ENCODE data around the gene PRRT1B.

The PRRT1B gene

DNA sequence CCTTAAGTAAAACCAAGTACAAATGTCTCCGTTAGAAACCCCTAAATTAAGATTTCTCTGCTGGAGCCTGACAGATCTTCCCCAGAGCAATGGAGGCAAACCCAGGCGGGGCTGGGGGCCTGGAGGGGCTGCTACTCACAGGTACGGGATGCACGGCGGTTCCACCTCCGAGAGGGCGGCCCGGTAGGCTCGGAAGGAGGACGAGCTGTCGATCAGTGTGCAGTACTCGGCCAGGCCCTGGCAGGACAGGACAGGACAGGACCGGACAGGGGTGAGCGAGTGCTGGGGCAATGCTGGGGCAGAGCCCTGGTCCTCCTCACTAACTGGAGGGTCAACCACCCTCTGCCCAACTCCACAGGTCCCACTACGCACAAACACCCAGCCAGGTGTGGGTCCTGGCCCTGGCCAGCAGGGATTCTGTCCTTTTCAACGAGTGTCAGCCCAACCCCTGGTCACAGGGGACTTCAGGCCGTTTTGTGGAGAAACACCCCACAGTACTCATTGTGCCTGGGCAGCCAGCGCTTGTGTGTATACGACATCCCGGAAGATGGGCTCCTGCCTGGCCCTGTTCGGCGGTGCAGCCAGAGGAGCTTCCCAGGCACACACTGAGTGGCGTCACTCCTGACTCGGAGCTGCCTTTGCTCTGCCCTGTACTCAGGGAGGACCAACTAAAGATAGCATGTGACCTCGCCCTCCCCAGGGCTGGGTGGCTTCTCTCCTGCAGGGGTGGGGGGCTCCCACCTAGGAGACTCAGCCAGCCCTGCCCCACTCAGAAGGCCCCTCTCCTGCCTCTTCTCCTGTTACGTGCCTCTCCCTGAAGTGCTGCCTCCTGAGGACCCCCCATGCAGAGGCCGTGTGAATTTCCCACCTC, 37.4 kb downstream of the PRRT1B start:
- no peak for ATAC-seq

DNA sequence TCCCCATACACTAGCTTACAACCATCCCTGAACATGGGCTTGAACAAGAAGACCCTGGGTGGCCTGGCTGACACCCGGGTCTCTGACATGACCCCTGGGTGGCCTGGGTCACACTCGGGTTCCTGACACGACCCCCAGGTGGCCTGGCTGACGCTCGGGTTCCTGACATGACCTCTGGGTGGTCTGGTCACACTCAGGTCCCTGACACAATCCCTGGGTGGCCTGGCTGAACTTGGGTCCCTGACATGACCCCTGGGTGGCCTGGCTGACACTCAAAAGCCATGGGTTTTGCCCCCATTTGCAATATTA, 38.0 kb downstream of the PRRT1B start:
- ATAC-seq, result no peak

DNA sequence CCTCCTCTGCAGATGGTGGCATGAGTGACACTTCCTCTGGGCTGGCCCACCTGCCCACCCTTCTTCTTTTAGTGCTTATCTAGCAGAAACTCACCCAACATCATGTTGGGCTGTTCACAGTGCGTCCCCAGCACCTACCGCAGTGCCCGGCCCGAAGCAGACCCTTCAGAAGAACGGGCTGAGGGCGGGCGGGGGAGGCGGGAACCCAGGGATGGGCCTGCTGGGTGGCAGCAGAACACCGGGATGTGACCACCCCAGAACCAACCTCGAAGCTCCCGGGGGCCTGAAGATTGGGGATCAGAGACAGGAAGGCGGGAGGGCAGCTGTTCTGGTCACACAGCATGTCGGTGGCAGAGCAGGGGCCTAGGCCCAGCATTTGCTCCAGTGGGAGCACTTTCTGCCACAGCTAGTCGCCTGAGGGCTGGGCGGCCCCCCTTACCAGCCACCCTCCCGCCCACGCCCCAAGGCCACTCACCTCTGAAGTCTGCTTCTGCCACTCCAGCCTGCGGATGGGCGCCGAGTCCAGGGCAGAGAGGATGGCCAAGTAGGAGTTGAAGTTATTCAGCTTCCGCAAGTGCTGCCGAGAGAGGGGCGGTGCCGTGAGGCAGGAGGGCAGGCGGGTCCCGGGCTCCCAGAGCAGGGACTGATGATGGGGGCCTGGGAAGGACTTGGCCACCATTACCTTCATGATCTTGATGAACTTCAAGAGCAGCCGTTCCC, 38.7 kb downstream of the PRRT1B start:
- no peak for ATAC-seq

DNA sequence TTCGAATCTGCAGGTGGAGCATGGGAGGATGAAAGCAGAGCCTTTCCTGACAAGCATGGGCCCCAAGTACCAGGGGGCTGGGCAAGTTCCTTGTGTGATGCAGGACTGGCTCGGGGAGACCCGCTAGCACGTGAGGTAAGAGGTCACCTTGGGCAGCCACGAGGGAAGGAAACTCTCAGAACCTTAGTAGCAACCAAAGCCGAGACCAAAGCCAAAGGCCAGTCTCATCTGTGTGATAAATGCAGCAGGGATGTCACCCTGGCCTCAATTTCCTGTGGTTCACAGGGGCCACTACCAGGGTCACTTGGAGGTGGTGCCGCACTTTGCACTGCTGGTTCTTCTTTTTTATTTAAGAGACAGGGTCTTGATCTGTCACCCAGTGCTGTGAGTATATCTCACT, 39.5 kb downstream of the PRRT1B start:
- ATAC-seq, result peak in 1 of 2 donors; percentile 9

GRCh38 chr9:131585375-131585774, 40.1 kb downstream of the PRRT1B start:
- peak; percentile 80 to 84 for ATAC-seq

GRCh38 chr9:131587331-131587730, 42.0 kb downstream of the PRRT1B start:
- ATAC-seq, result no peak

- no peak for ATAC-seq
Observed at GRCh38 chr9:131587906-131588305, 42.6 kb downstream of the PRRT1B start.

DNA sequence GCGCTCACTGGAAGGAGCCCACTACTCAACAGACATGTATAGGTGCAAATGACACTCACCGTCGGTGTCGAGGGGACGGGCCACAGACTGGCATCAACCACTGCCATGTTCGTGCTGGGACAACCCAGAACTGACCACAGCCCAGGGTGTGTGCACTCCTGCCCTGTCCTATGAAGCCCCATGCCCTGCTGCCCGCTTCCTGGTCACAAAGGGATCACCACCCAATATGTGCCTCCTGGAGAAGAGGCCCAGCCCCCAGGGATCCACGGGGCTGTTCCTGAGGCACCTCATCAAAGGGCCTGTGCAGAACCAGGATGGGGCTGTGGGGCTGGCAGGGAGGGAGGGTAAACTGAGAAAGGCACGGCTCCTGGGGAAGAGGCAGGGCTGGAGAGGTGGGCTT, 43.1 kb downstream of the PRRT1B start:
- no peak for ATAC-seq

DNA sequence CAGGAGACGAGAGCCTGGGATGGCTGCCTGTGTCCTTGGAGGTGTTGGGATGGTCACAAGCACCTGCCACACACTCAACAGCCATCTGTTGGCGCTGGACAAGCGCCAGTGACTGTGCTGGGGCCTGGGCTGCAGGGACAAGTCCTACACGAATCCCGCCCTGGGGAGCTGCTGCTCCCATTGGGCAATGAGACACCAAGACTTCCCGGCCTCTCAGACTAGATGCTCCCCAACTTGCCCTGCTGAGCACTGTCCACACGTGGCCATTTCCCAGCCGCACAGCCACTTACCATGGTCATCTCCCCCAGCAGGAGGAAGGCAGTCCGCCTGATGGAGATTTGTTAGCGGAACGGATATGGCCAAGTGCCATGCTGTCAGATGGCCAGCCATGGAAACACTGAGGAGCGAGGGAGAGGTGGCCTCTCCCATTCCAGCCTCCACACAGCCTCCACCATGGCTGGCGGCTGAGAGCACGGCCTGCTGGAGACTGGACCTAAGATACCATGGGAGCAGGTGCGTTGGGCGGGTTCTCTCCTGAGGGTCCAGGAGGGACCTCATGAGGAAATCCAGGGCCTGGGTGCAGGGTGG, 43.9 kb downstream of the PRRT1B start:
- ATAC-seq, result no peak

- no peak for ATAC-seq
Observed at GRCh38 chr9:131589993-131590392, 44.7 kb downstream of the PRRT1B start.

DNA sequence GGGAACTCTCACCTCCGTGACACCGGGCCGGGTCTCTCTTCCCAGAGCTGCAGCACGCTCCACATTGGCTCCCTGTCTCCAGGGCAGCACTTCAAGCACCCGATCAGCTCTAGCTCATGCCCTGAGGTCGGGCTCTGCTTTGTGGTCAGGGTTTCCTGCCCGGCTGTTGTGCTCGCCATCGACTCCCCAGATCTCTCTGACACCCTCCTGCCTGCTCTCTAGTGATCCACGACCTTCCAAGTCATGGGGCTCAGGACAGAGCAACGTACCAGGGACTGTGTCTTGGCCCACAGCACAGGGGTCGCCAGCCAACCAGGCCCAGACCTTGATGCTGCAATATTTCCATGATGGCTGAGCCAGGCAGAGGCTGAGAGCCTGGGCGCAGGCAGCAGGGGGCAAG, 45.1 kb downstream of the PRRT1B start:
- peak in 1 of 2 donors; percentile 10 for ATAC-seq

DNA sequence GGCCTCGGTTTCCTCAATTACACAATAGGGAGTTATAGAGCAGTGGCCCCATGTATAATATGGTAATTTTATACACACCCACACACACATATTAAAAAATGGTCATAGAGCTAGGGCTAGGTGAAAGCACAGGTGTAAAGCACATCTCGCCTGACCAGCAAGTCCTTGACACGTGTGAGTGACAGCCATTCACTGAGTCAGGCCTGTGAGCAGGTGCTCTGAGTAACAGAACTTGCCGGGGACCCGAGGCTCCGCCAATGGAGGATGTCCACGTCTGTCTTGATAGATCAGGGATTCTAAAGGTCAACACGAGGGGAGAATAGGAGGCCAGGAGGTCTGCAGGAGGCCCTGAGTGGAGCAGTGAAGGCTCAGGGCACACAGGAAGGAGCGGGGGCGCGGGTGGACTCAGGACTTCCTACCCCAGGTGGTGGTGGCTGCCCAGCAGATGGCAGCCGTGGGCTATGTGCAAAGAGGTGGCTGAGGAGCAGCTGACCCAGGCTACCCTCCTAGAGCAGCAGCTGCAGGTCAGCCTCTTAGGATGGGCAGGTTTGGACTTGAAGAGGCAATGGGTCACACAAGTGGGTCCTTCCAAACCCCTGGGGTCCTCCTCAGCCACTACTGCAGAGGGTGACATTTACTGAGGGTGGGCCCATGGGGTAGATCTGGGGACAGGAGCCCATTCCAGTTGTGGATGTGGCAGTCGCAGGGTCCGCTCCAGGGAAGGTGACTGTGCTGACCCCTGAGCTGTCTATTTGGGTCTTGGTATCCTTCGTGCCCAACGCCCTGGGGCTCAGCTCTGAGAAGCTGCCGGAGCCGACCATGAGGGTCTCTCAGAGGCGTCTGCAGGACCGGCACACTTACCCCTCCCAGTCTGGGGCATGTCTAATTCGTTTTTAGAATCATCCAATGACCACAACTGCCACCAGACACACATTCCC, 45.9 kb downstream of the PRRT1B start:
- ATAC-seq, result peak; percentile 94 to 95

DNA sequence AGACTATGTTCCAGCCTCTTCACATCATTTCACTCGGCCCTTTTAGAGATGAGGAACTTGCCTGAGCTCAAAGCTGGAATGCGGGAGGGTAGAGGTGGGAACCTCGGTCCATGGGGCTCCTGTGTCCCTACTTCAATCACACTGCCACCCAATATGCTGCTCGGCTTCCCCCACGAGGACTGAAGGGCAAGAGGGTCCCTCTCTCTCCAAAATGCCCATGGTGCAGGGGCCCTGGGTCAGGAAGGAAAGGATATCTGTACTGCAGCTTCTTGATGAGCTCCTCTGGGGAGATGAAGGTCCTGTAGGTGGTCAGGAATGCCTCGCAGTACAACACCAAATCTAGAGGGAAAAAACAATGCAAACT, 46.5 kb downstream of the PRRT1B start:
- no peak for ATAC-seq

GRCh38 chr9:131593091-131593820, 47.9 kb downstream of the PRRT1B start:
- no peak for ATAC-seq

DNA sequence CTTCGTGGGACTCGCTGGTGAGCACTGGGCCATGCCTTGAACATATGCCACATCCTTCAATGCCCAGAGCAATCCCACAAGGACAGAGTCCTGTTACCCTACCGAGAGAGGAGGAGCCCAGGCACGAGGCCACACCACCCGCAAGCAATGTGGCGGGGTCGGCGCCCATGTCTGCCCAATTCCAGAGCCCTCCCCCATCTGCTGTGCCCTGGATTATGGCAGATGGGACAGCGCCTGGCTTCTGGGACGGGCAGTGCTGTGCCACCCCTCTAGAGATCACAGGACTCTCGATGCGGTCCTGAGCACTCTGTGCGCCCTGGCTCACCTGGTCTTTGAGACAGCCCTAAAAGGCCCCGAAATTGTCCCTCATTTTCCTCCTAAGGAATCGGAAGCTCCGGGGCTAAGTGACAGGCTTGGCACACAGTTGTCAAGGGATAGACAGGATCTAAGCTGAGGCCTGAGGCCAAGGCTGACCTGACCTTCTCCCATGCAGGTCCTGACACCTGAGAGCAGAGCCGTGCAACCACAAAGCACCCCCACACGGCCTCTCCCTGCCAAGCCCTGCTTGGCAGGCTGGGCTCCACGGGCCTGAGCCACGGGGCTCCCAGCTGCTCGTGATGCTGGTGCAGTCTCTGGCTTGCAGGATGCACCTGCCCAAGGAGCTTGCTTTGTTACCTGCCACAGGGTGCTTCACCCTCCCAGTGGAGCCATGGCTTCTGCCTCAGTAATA, 48.8 kb downstream of the PRRT1B start:
- no peak for ATAC-seq

GRCh38 chr9:131594906-131595665, 49.8 kb downstream of the PRRT1B start:
- ATAC-seq, result no peak

DNA sequence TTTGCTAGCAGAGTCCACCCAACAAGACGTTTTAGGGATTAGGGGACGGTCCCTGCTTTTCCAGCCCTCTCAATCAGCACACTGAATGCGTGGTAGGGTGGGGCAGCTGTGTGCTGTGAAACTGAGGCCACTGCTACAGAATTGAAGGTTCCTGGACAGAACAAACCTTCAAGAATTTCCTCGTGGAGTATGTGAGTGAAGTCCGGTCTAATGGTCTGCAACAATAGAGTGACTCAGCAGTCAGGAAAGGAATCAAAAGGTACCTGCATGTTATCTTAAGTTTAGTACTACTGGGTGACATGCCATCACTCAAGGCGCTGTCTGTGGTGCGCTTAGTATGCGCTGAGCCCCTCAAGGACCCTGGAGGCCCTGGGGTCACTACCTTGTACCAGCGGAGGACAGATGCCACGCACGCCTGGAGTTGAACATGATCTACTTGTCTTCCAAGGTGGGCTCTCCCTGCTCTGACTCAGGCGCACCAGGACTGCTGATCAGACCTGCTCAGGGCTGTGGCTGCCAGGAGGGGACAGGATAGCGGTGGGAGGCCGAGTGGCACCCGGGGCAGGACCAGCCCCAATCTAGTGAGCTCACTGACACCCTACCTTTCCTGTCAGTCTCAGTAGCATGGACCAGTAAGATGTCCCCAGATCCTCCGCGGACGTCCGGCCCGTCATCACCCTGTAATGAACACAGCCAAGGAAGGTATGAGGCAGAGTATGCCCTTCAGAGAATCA, 50.5 kb downstream of the PRRT1B start:
- no peak for ATAC-seq

DNA sequence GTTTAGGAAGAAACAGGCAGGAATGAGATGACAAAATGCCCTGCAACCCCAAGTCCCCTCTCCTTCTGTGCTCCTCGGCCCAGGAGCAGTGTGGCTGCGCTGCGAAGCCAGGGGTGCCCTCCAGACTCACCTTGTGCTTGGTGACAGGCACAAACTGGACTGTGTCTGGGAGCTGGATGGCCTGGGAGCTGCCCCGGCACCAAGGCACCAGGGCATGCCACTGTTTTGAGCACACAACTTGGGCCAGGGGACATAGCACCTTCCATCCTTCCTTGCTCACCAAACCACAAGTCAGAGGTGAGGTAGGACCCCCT, 51.1 kb downstream of the PRRT1B start:
- ATAC-seq, result no peak

DNA sequence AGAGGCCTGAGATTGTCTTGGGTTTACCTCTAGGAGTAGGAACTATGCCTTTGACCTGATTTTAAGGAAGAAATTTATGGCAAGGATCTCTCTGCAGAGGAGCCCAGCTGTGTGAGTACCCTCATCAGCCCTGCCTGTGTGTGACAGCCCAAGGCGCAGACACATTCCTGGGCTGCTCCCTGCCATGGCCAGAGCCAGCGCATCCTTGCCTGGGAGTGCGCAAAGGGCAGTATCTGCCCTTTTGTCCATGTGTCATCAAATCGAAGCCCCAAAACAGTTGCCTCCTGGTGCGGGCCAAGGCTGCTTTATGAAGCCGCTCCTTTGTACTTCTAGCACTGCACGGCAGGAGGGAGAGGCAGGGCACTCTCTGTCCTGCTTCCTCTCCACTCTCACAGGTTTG, 51.9 kb downstream of the PRRT1B start:
- ATAC-seq, result no peak

- no peak for ATAC-seq
Observed at GRCh38 chr9:131598121-131598520, 52.8 kb downstream of the PRRT1B start.
